ENCODE data around the gene PRKAR2A. TPM values are rescaled to one million over a fixed set of nuclear protein-coding genes. Genes with fewer than 3 reads are reported as not detected.

The PRKAR2A gene
- total and polyA plus RNA-seq, 9 of the 15 experiments (the other 6 are each of a cell fraction or from before 2014, with no cell fraction given), result 15.9 to 84.5 (median 37.6) TPM

DNA sequence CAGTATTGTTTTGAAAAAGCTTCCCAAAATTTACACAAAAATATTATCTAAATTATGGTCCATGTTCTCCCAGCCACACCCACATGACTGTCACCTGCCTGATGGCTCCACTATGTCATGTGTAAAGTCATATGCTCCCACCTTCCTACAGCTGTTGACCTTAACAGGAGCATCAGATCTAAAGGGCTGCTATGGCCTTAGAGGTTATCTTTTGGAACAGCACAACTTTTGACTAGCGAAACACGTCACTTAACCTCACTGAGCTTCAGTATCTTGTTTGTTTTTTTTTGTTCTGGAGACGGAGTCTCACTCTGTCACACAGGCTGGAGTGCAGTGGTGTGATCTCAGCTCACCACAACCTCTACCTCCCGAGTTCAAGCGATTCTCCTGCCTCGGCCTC lies 64.4 kb downstream of the PRKAR2A start (continued):
- no peak for TF ChIP-seq ZNF212 (CRISPR knock-in tag; IDR thresholded peaks at IDR 0.05)
- TF ChIP-seq ZNF347 (CRISPR knock-in tag; IDR thresholded peaks at IDR 0.05; ENCODE audit: low read depth), result no peak
- TF ChIP-seq, protein P1, sequence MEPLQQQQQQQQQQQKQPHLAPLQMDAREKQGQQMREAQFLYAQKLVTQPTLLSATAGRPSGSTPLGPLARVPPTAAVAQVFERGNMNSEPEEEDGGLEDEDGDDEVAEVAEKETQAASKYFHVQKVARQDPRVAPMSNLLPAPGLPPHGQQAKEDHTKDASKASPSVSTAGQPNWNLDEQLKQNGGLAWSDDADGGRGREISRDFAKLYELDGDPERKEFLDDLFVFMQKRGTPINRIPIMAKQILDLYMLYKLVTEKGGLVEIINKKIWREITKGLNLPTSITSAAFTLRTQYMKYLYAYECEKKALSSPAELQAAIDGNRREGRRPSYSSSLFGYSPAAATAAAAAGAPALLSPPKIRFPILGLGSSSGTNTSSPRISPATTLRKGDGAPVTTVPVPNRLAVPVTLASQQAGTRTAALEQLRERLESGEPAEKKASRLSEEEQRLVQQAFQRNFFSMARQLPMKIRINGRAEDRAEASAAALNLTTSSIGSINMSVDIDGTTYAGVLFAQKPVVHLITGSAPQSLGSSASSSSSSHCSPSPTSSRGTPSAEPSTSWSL (CRISPR knock-in tag; IDR thresholded peaks at IDR 0.05; ENCODE audit: borderline replicate concordance), result no peak
- peak; percentile 63; the same call in 1 of the 2 replicates for TF ChIP-seq RAD51 (IDR thresholded peaks at IDR 0.05; ENCODE audit: borderline replicate concordance, low read depth)
- no peak for TF ChIP-seq NR2C2 (CRISPR knock-in tag; IDR thresholded peaks at IDR 0.05)
- peak; percentile 71; the same call in 1 of the 2 replicates for TF ChIP-seq NR2C2 (tag; IDR thresholded peaks at IDR 0.05)
- peak; percentile 39; the same call in 1 of the 2 replicates for TF ChIP-seq SOX6 (IDR thresholded peaks at IDR 0.05)
- no peak for TF ChIP-seq KLF6 (CRISPR knock-in tag; IDR thresholded peaks at IDR 0.05; ENCODE audit: borderline replicate concordance)
- TF ChIP-seq RBM17 (IDR thresholded peaks at IDR 0.05; ENCODE audit: borderline replicate concordance, low read depth, low read length), result no peak
- TF ChIP-seq, protein P2, sequence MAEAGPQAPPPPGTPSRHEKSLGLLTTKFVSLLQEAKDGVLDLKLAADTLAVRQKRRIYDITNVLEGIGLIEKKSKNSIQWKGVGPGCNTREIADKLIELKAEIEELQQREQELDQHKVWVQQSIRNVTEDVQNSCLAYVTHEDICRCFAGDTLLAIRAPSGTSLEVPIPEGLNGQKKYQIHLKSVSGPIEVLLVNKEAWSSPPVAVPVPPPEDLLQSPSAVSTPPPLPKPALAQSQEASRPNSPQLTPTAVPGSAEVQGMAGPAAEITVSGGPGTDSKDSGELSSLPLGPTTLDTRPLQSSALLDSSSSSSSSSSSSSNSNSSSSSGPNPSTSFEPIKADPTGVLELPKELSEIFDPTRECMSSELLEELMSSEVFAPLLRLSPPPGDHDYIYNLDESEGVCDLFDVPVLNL (CRISPR knock-in tag; IDR thresholded peaks at IDR 0.05; ENCODE audit: low read depth), result no peak
- no peak for TF ChIP-seq NFIX (CRISPR knock-in tag; IDR thresholded peaks at IDR 0.05; ENCODE audit: low read depth)
- no peak for TF ChIP-seq TEAD1 (CRISPR knock-in tag; IDR thresholded peaks at IDR 0.05)
- no peak for TF ChIP-seq ZNF57 (CRISPR knock-in tag; IDR thresholded peaks at IDR 0.05)
- no peak for TF ChIP-seq BRD4 (IDR thresholded peaks at IDR 0.05)
- peak; percentile 74 for TF ChIP-seq TCF3 (CRISPR knock-in tag; IDR thresholded peaks at IDR 0.05)
- TF ChIP-seq SETDB1 (IDR thresholded peaks at IDR 0.05; ENCODE audit: low read length), result no peak
- TF ChIP-seq MTA1 (IDR thresholded peaks at IDR 0.05; ENCODE audit: borderline replicate concordance), result 0 out of 2 replicates have a peak, but pooled peaks have one; percentile 27
- no peak for TF ChIP-seq MEF2D (tag; conservative IDR thresholded peaks at IDR 0.05; ENCODE audit: low read depth)
- no peak for TF ChIP-seq PURB (CRISPR knock-in tag; IDR thresholded peaks at IDR 0.05; ENCODE audit: low read depth)
- TF ChIP-seq, protein P3, sequence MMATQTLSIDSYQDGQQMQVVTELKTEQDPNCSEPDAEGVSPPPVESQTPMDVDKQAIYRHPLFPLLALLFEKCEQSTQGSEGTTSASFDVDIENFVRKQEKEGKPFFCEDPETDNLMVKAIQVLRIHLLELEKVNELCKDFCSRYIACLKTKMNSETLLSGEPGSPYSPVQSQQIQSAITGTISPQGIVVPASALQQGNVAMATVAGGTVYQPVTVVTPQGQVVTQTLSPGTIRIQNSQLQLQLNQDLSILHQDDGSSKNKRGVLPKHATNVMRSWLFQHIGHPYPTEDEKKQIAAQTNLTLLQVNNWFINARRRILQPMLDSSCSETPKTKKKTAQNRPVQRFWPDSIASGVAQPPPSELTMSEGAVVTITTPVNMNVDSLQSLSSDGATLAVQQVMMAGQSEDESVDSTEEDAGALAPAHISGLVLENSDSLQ (IDR thresholded peaks at IDR 0.05), result peak; percentile 36
- no peak for TF ChIP-seq RBM14 (IDR thresholded peaks at IDR 0.05; ENCODE audit: borderline replicate concordance, insufficient read depth, low read depth, low read length)
- no peak for TF ChIP-seq YY1 (IDR thresholded peaks at IDR 0.05; ENCODE audit: borderline replicate concordance in 1 of 3, control insufficient read depth in 1 of 3, extremely low read depth in 1 of 3, insufficient read depth in 3 of 3, insufficient read length in 1 of 3, insufficient replicate concordance in 2 of 3, low read depth in 1 of 3, low read length in 2 of 3)
- TF ChIP-seq, protein P4, sequence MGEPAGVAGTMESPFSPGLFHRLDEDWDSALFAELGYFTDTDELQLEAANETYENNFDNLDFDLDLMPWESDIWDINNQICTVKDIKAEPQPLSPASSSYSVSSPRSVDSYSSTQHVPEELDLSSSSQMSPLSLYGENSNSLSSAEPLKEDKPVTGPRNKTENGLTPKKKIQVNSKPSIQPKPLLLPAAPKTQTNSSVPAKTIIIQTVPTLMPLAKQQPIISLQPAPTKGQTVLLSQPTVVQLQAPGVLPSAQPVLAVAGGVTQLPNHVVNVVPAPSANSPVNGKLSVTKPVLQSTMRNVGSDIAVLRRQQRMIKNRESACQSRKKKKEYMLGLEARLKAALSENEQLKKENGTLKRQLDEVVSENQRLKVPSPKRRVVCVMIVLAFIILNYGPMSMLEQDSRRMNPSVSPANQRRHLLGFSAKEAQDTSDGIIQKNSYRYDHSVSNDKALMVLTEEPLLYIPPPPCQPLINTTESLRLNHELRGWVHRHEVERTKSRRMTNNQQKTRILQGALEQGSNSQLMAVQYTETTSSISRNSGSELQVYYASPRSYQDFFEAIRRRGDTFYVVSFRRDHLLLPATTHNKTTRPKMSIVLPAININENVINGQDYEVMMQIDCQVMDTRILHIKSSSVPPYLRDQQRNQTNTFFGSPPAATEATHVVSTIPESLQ (CRISPR knock-in tag; IDR thresholded peaks at IDR 0.05), result no peak
- no peak for TF ChIP-seq CCNT2 (IDR thresholded peaks at IDR 0.05; ENCODE audit: borderline replicate concordance, extremely low read depth, insufficient read length, low read depth, low read length)

Data from K562 (cell line).